ENCODE results near the gene ABI3BP. TPM values are rescaled to one million over a fixed set of nuclear protein-coding genes. Genes with fewer than 3 reads are reported as not detected.

The ABI3BP gene
- total and polyA plus RNA-seq, 2 donors (not counting 1 experiment from before 2014, with no cell fraction given), result 4.8 to 62.9 TPM

DNA sequence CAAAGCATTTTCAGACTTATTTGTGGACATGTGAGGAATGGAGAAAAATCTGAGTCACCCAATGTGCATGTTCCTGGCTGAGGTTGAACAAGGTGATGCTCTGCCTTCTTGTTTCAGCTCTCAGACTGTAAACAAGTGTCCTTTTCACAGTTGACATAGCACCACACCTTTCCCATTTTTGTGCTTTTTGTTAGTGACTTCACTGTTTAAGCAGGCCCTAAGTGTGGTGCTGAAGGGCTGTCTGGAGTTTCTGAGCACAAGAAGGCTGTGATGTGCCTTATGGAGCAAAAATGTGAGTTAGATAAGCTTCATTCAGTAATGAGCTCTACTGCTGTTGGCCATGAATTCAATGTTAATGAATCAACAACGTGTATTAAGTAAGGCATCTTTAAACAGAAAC, 20.4 kb downstream of the ABI3BP start:
- peak in 1 of 2 donors; percentile 40 for DNase-seq (ENCODE audit: low read depth in 2 of 2)
- H3K79me2 ChIP-seq (ENCODE audit: control insufficient read depth, insufficient read depth, low read length), result no peaks in the 10 kb centered on the region
- no peak overlapping the region for H3K9ac ChIP-seq (ENCODE audit: insufficient read depth, low read length)

GRCh38 chr3:100972301-100972844, 20.8 kb downstream of the ABI3BP start:
- Histone ChIP-seq H3K4me3 (replicated peaks in 1 of 4; ENCODE audit: control extremely low read depth in 1 of 4, insufficient read depth in 1 of 4, low read depth in 3 of 4, low read length in 4 of 4) (no peak overlapping the region), H3K9ac (ENCODE audit: insufficient read depth, low read length) (no peak overlapping the region), H4K20me1 (ENCODE audit: control insufficient read depth, extremely low read depth, insufficient read depth, low read length) (no peaks in the 10 kb centered on the region), H3K27me3 (ENCODE audit: control insufficient read depth, insufficient read depth, low read length) (no peaks in the 10 kb centered on the region), H3K9me3 (ENCODE audit: control insufficient read depth, insufficient read depth, low read depth, low read length) (no peaks in the 10 kb centered on the region), H3K36me3 (ENCODE audit: control insufficient read depth, insufficient read depth, low read length) (no peaks in the 10 kb centered on the region), H3K4me2 (ENCODE audit: extremely low read depth, insufficient read depth, low read length) (no peak overlapping the region), H3K79me2 (ENCODE audit: control insufficient read depth, insufficient read depth, low read length) (no peaks in the 10 kb centered on the region), H2AFZ (ENCODE audit: low read length) (no peak overlapping the region), H3K27ac (ENCODE audit: insufficient read depth, low read length) (no peak overlapping the region), H3K4me1 (ENCODE audit: control insufficient read depth, extremely low read depth, insufficient read depth, low read length) (no peaks in the 10 kb centered on the region)
- no peak for TF ChIP-seq EZH2 (IDR thresholded peaks at IDR 0.05; ENCODE audit: low read length, missing control alignments)
- TF ChIP-seq, protein P1, sequence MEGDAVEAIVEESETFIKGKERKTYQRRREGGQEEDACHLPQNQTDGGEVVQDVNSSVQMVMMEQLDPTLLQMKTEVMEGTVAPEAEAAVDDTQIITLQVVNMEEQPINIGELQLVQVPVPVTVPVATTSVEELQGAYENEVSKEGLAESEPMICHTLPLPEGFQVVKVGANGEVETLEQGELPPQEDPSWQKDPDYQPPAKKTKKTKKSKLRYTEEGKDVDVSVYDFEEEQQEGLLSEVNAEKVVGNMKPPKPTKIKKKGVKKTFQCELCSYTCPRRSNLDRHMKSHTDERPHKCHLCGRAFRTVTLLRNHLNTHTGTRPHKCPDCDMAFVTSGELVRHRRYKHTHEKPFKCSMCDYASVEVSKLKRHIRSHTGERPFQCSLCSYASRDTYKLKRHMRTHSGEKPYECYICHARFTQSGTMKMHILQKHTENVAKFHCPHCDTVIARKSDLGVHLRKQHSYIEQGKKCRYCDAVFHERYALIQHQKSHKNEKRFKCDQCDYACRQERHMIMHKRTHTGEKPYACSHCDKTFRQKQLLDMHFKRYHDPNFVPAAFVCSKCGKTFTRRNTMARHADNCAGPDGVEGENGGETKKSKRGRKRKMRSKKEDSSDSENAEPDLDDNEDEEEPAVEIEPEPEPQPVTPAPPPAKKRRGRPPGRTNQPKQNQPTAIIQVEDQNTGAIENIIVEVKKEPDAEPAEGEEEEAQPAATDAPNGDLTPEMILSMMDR (conservative IDR thresholded peaks at IDR 0.05 in 1 of 2, IDR thresholded peaks at IDR 0.05 in 1 of 2; ENCODE audit: low read depth in 1 of 2, low read length in 2 of 2), result no peak
- no peak for DNase-seq (ENCODE audit: low read depth in 2 of 2)

More for the DNA sequence above, 20.4 kb downstream of the ABI3BP start:
- Histone ChIP-seq H4K20me1 (ENCODE audit: control insufficient read depth, extremely low read depth, insufficient read depth, low read length) (no peaks in the 10 kb centered on the region), H3K27ac (ENCODE audit: insufficient read depth, low read length) (no peak overlapping the region), H3K36me3 (ENCODE audit: control insufficient read depth, insufficient read depth, low read length) (no peaks in the 10 kb centered on the region), H3K9me3 (ENCODE audit: control insufficient read depth, insufficient read depth, low read depth, low read length) (no peaks in the 10 kb centered on the region), H3K4me1 (ENCODE audit: control insufficient read depth, extremely low read depth, insufficient read depth, low read length) (no peaks in the 10 kb centered on the region), H3K27me3 (ENCODE audit: control insufficient read depth, insufficient read depth, low read length) (no peaks in the 10 kb centered on the region), H2AFZ (ENCODE audit: low read length) (no peak overlapping the region), H3K4me2 (ENCODE audit: extremely low read depth, insufficient read depth, low read length) (no peak overlapping the region), H3K4me3 (replicated peaks in 1 of 4; ENCODE audit: control extremely low read depth in 1 of 4, insufficient read depth in 1 of 4, low read depth in 3 of 4, low read length in 4 of 4) (no peak overlapping the region)
- no peak for TF ChIP-seq EZH2 (IDR thresholded peaks at IDR 0.05; ENCODE audit: low read length, missing control alignments)
- TF ChIP-seq, protein P1 (conservative IDR thresholded peaks at IDR 0.05 in 1 of 2, IDR thresholded peaks at IDR 0.05 in 1 of 2; ENCODE audit: low read depth in 1 of 2, low read length in 2 of 2), result no peak

DNA sequence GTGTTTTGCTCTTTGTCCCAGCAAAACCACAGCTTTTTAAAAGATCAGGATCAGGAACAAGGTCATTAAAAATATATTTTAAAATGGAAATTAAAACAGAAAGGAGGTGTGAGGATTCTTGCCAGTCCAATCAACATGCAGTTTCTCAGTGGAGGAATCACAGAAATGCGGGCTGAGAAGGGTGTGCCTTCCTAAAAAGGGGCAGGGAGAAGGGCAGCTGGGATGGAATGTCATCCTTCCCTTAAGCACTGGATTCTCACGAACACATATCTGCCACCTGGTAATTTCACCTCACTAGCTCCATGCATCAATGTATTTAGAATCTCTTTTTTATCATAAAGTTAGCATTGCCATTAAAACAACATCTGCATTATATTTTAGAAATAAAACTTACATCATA, 21.4 kb downstream of the ABI3BP start:
- H3K27ac ChIP-seq (ENCODE audit: insufficient read depth, low read length), result no peak overlapping the region
- H3K36me3 ChIP-seq (ENCODE audit: control insufficient read depth, insufficient read depth, low read length), result no peaks in the 10 kb centered on the region
- H3K4me3 ChIP-seq (replicated peaks in 1 of 4; ENCODE audit: control extremely low read depth in 1 of 4, insufficient read depth in 1 of 4, low read depth in 3 of 4, low read length in 4 of 4), result no peak overlapping the region
- H3K9me3 ChIP-seq (ENCODE audit: control insufficient read depth, insufficient read depth, low read depth, low read length), result no peaks in the 10 kb centered on the region
- no peak for DNase-seq (ENCODE audit: low read depth in 2 of 2)
- H4K20me1 ChIP-seq (ENCODE audit: control insufficient read depth, extremely low read depth, insufficient read depth, low read length), result no peaks in the 10 kb centered on the region
- no peaks in the 10 kb centered on the region for H3K4me1 ChIP-seq (ENCODE audit: control insufficient read depth, extremely low read depth, insufficient read depth, low read length)
- TF ChIP-seq, protein P1 (conservative IDR thresholded peaks at IDR 0.05 in 1 of 2, IDR thresholded peaks at IDR 0.05 in 1 of 2; ENCODE audit: low read depth in 1 of 2, low read length in 2 of 2), result no peak
- no peak for TF ChIP-seq EZH2 (IDR thresholded peaks at IDR 0.05; ENCODE audit: low read length, missing control alignments)
- H3K79me2 ChIP-seq (ENCODE audit: control insufficient read depth, insufficient read depth, low read length), result no peaks in the 10 kb centered on the region
- no peak overlapping the region for H2AFZ ChIP-seq (ENCODE audit: low read length)
- H3K4me2 ChIP-seq (ENCODE audit: extremely low read depth, insufficient read depth, low read length), result no peak overlapping the region
- no peaks in the 10 kb centered on the region for H3K27me3 ChIP-seq (ENCODE audit: control insufficient read depth, insufficient read depth, low read length)
- no peak overlapping the region for H3K9ac ChIP-seq (ENCODE audit: insufficient read depth, low read length)

Measured in fibroblast of lung (primary cell).